AG10803 (cell line): ENCODE measurements around the gene BACH2.
"Not testable (repeated sequence)": the region's sequence is repeated elsewhere in the genome, so short reads cannot be mapped to it uniquely, and the experiment has no call there.

Source experiments
- DNase-seq: peaks from one replicate; pipeline ENCODE4 v3.0.0; 2010; ENCODE audit warnings: low read depth
- H3K4me3 ChIP-seq: 2 replicates; pipeline ENCODE4 v1.5.1; 2011; ENCODE audit warnings: mild to moderate bottlenecking, low read length, control low read depth
- CTCF ChIP-seq: conservative IDR thresholded peaks from 2 replicates; pipeline ENCODE4 v1.5.1; 2011; ENCODE audit warnings: mild to moderate bottlenecking, low read length, control low read depth, inconsistent platforms

Gene BACH2

GRCh38 chr6:90131614-90132423 lies 164.8 kb downstream of the BACH2 start:
- no peak overlapping the region for H3K4me3 ChIP-seq
- no peak for TF ChIP-seq CTCF
- DNase-seq: peak; percentile 97

- no peak for DNase-seq
- H3K4me3 ChIP-seq: no peak overlapping the region
- TF ChIP-seq CTCF: no peak
These were observed 165.5 kb downstream of the BACH2 start for GRCh38 chr6:90131125-90131524.

- not testable (repeated sequence) for DNase-seq, H3K4me3 ChIP-seq
These were observed 168.0 kb downstream of the BACH2 start for GRCh38 chr6:90128687-90129086.

- DNase-seq: no peak
- no peak overlapping the region for H3K4me3 ChIP-seq
- TF ChIP-seq CTCF: no peak
These were observed 169.0 kb downstream of the BACH2 start for GRCh38 chr6:90127595-90127994.

GRCh38 chr6:90126839-90127238 lies 169.8 kb downstream of the BACH2 start:
- no peak for TF ChIP-seq CTCF
- no peak overlapping the region for H3K4me3 ChIP-seq
- DNase-seq: no peak

GRCh38 chr6:90126181-90126580 lies 170.5 kb downstream of the BACH2 start:
- no peak for TF ChIP-seq CTCF
- H3K4me3 ChIP-seq: no peak overlapping the region
- DNase-seq: no peak

GRCh38 chr6:90124874-90125510 lies 171.7 kb downstream of the BACH2 start:
- no peak for TF ChIP-seq CTCF
- no peak for DNase-seq
- H3K4me3 ChIP-seq: no peak overlapping the region
